SK-N-SH (cell line): ENCODE results near the gene CENATAC. TPM values are rescaled to one million over a fixed set of nuclear protein-coding genes. Genes with fewer than 3 reads are reported as not detected.
A peak's percentile ranks its signal among the peaks of the same experiment; 100 is the strongest.

Experiments
- CTCF ChIA-PET: fragments of 300-600, 350-600 bp; formaldehyde crosslinking; extraction: SDS; loops from one replicate; lab custom pipeline; 2021; lab: Yijun Ruan, JAX
- POLR2A ChIA-PET: fragments of 350-600 bp; sonication (Branson Sonifier 250); formaldehyde crosslinking; extraction: SDS; loops from one replicate; lab custom pipeline; 2020; ENCODE audit warnings: antibody characterized with exemption, inconsistent platforms; lab: Yijun Ruan, JAX
- DNase-seq: peaks from one replicate; pipeline ENCODE4 v3.0.0; 2012
- H2AFZ ChIP-seq: fragments of 200-600 bp; sonication (generic); 2 replicates; pipeline ENCODE4 v1.8.1; 2016; ENCODE audit warnings: antibody characterized with exemption, mild to moderate bottlenecking, low read depth
- H3F3A ChIP-seq: fragments of 200-600 bp; sonication (generic); replicated peaks from 2 replicates; pipeline ENCODE3; 2016; ENCODE audit warnings: antibody characterized with exemption, mild to moderate bottlenecking; ENCODE audit not compliant: insufficient read depth
- H3K27ac ChIP-seq, 2 experiments: fragments of 200-500 bp in 1 of 2; fragments of 200-600 bp in 1 of 2; sonication (Bioruptor generic) in 1 of 2; sonication (generic), shearing (Covaris generic) in 1 of 2; 2 replicates each; pipeline versions ENCODE4 v1.5.1 to v1.6.1; 2014 to 2016; ENCODE audit warnings: low read depth in 2 of 2, inconsistent platforms in 1 of 2, low read length in 1 of 2, mild to moderate bottlenecking in 1 of 2, mixed read lengths in 1 of 2
- H3K27me3 ChIP-seq: fragments of 200-600 bp; sonication (generic), shearing (Covaris generic); 2 replicates; pipeline ENCODE4 v1.6.1; 2016; ENCODE audit warnings: mixed run types; ENCODE audit not compliant: insufficient read depth
- H3K36me3 ChIP-seq, 2 experiments: fragments of 200-500 bp in 1 of 2; fragments of 200-600 bp in 1 of 2; sonication (Bioruptor generic) in 1 of 2; sonication (generic) in 1 of 2; replicated peaks in 1 of 2; 2 replicates each; pipeline versions ENCODE3 to v1.5.1; 2014 to 2016; ENCODE audit warnings: low read length in 1 of 2, mild to moderate bottlenecking in 1 of 2; ENCODE audit not compliant: insufficient read depth in 2 of 2, control insufficient read depth in 1 of 2
- H3K4me1 ChIP-seq, 2 experiments: fragments of 200-500 bp in 1 of 2; fragments of 200-600 bp in 1 of 2; sonication (Bioruptor generic) in 1 of 2; sonication (generic), shearing (Covaris generic) in 1 of 2; 2 replicates each; pipeline versions ENCODE4 v1.5.1 to v1.6.1; 2014 to 2016; ENCODE audit warnings: low read depth in 1 of 2, low read length in 1 of 2, mixed run types in 1 of 2; ENCODE audit not compliant: insufficient read depth in 2 of 2, control insufficient read depth in 1 of 2
- H3K4me2 ChIP-seq: fragments of 200-600 bp; sonication (generic), shearing (Covaris generic); 2 replicates; pipeline ENCODE4 v1.6.1; 2017; ENCODE audit warnings: mixed run types
- H3K4me3 ChIP-seq, 2 experiments: fragments of 200-500 bp in 1 of 2; fragments of 200-600 bp in 1 of 2; sonication (Bioruptor generic) in 1 of 2; sonication (generic), shearing (Covaris generic) in 1 of 2; 2 replicates each; pipeline versions ENCODE4 v1.5.1 to v1.8.1; 2014 to 2016; ENCODE audit warnings: low read depth in 2 of 2, inconsistent platforms in 1 of 2, low read length in 1 of 2, mild to moderate bottlenecking in 1 of 2, mixed read lengths in 1 of 2, moderate library complexity in 1 of 2
- H3K79me2 ChIP-seq: fragments of 200-600 bp; sonication (generic); 2 replicates; pipeline ENCODE4 v1.8.1; 2017; ENCODE audit warnings: mild to moderate bottlenecking; ENCODE audit not compliant: insufficient read depth
- H3K9ac ChIP-seq: fragments of 200-600 bp; sonication (generic); 2 replicates; pipeline ENCODE4 v1.6.1; 2017; ENCODE audit warnings: mixed run types
- H3K9me2 ChIP-seq: fragments of 200-600 bp; sonication (generic); 2 replicates; pipeline ENCODE4 v1.6.1; 2017; ENCODE audit warnings: mixed run types
- H3K9me3 ChIP-seq: fragments of 200-600 bp; sonication (generic); 2 replicates; pipeline ENCODE4 v1.6.1; 2017; ENCODE audit warnings: mixed run types, mild to moderate bottlenecking, moderate library complexity
- H4K20me1 ChIP-seq: fragments of 200-600 bp; sonication (generic); 2 replicates; pipeline ENCODE4 v1.6.1; 2017; ENCODE audit warnings: mild to moderate bottlenecking, mixed run types; ENCODE audit not compliant: insufficient read depth
- ELF1 ChIP-seq: IDR thresholded peaks from 2 replicates; pipeline ENCODE4 v1.4.0; 2012
- EZH2phosphoT487 ChIP-seq: fragments of 200-600 bp; sonication (generic); IDR thresholded peaks from 2 replicates; pipeline ENCODE4 v1.6.1; 2017; ENCODE audit warnings: low read depth, mixed run types, mild to moderate bottlenecking, antibody characterized with exemption, moderate library complexity, borderline replicate concordance
- FOXJ3 ChIP-seq: sonication (generic); formaldehyde crosslinking; IDR thresholded peaks from 2 replicates; pipeline ENCODE4 v1.5.1; 2020; ENCODE audit warnings: mild to moderate bottlenecking, missing genetic modification reagents
- GATA2 ChIP-seq: sonication (generic); formaldehyde crosslinking; IDR thresholded peaks from 2 replicates; pipeline ENCODE4 v1.5.0; 2020; ENCODE audit warnings: mild to moderate bottlenecking, missing genetic modification reagents
- IRF3 ChIP-seq: fragments of 150-350 bp; IDR thresholded peaks from 2 replicates; pipeline ENCODE4 v1.6.1; 2016; ENCODE audit warnings: mild to moderate bottlenecking, low read depth, low read length
- MAX ChIP-seq: IDR thresholded peaks from 2 replicates; pipeline ENCODE4 v1.4.0; 2012; ENCODE audit warnings: low read depth
- MXI1 ChIP-seq: IDR thresholded peaks from 2 replicates; pipeline ENCODE4 v1.6.1; 2012; ENCODE audit warnings: mild to moderate bottlenecking, low read depth, low read length, improper control_type of control experiment
- NFIC ChIP-seq: IDR thresholded peaks from 2 replicates; pipeline ENCODE4 v1.4.0; 2012; ENCODE audit warnings: borderline replicate concordance
- NRF1 ChIP-seq: IDR thresholded peaks from 2 replicates; pipeline ENCODE4 v1.6.1; 2012; ENCODE audit warnings: low read depth, mild to moderate bottlenecking, low read length
- RCOR1 ChIP-seq: fragments of 150-350 bp; IDR thresholded peaks from 2 replicates; pipeline ENCODE4 v1.6.1; 2017; ENCODE audit warnings: antibody characterized with exemption, low read length
- REST ChIP-seq: IDR thresholded peaks from 2 replicates; pipeline ENCODE4 v1.6.1; 2012; ENCODE audit warnings: mild to moderate bottlenecking, low read depth, low read length, moderate library complexity
- RFX5 ChIP-seq: IDR thresholded peaks from 2 replicates; pipeline ENCODE4 v1.6.1; 2012; ENCODE audit warnings: mild to moderate bottlenecking, improper control_type of control experiment, low read length
- RXRA ChIP-seq: IDR thresholded peaks from 2 replicates; pipeline ENCODE4 v1.4.0; 2012; ENCODE audit warnings: low read depth, mild to moderate bottlenecking, borderline replicate concordance
- SIN3A ChIP-seq: IDR thresholded peaks from 2 replicates; pipeline ENCODE4 v1.6.1; 2012; ENCODE audit warnings: low read depth, mild to moderate bottlenecking, low read length, moderate library complexity, borderline replicate concordance
- TAF1 ChIP-seq: IDR thresholded peaks from 2 replicates; pipeline ENCODE4 v1.6.1; 2012; ENCODE audit warnings: low read depth, mild to moderate bottlenecking, low read length, moderate library complexity, borderline replicate concordance
- USF1 ChIP-seq: IDR thresholded peaks from 2 replicates; pipeline ENCODE4 v1.4.0; 2012; ENCODE audit warnings: low read depth, borderline replicate concordance
- YY1 ChIP-seq: IDR thresholded peaks from 2 replicates; pipeline ENCODE4 v1.4.0; 2012; ENCODE audit warnings: low read depth, mild to moderate bottlenecking
- WGBS: methylation state at CpG from one replicate; pipeline ENCODE4 v1.1.6; 2017; ENCODE audit warnings: low lambda C conversion rate; 5-methylcytosine and 5-hydroxymethylcytosine counted together
- polyA plus RNA-seq, 3 experiments: library from polyadenylated mRNA; depleted of rRNA; stranded (reverse); fragments of >200 nt; gene quantifications; 2 replicates each; pipeline ENCODE4 v1.2.3, GENCODE V29; 2012
- TF ChIP-seq, protein P1 (sequence below): IDR thresholded peaks from 2 replicates; pipeline ENCODE4; 2012

Gene CENATAC
- polyA plus RNA-seq, 1 of the 3 experiments (the other 2 are of a cell fraction): 16.0 TPM

DNA sequence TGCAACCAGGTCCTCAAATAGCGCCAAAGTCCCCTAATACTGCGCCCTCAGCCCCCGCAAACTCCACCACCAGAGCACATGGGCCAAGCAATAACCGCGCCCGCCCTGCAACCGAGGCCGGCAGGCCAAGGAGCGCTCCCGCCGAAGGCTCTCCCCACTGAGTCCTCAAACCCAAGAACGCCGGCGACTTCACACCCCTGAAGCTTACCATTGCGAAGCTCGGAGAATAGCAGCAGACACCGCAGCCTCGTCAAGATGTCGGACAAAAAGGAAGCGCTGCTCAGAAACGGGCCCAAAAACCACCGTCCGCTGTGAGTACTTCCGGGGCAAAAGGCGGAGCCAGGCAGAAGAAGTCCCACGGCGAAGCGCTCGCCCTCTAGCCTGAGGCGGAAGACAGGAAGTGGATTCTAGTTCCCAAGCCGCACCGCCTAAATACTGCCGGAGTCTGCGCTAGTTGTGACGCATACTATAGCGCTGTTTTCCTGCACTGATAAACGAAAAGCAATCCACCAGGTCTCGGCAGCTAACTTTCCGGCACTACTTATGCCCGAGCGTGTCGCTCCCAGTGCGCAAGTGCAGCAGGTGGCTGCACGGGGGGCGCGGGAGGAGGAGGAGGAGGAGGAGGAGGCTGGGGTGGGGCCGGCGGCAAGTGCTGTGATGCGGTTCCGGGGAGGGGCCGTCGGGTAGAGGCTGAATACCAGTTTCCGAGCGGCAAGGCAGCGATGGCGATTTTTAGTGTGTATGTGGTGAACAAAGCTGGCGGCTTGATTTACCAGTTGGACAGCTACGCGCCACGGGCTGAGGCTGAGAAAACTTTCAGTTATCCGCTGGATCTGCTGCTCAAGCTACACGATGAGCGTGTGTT is 20.4 kb downstream of the CENATAC start, which contains the start of the genes RPS25 and TRAPPC4 (continued):
- peak; percentile 71 for TF ChIP-seq NRF1
- TF ChIP-seq TAF1: peak; percentile 96
- TF ChIP-seq USF1: no peak
- TF ChIP-seq REST: peak; percentile 42; the same call in 1 of the 2 replicates
- 0 out of 2 replicates have a peak, but pooled peaks have one; percentile 30 for TF ChIP-seq RCOR1
- TF ChIP-seq MAX: peak; percentile 92
- TF ChIP-seq YY1: peak; percentile 89

- Histone ChIP-seq H3K27ac (no peak overlapping the region), H3K4me3 (peak overlapping the region; percentile 69 to 97), H3K9ac (peak overlapping the region; percentile 95; the same call in 1 of the 2 replicates), H4K20me1 (peaks cover 16% of the 10 kb centered on the region), H3F3A (peaks cover 32% of the 10 kb centered on the region), H3K4me2 (peak overlapping the region; percentile 91), H3K9me2 (no peaks in the 10 kb centered on the region), H3K9me3 (no peaks in the 10 kb centered on the region), H3K79me2 (peaks cover 72% of the 10 kb centered on the region), H3K36me3 (peaks cover 48 to 49% of the 10 kb centered on the region in 2 experiments), H2AFZ (no peak overlapping the region), H3K4me1 (peaks cover 15 to 29% of the 10 kb centered on the region in 2 experiments), H3K27me3 (no peaks in the 10 kb centered on the region)
- WGBS: 4% methylated on average over 2 of the region's 2 CpGs
- ChIA-PET POLR2A (interaction anchor here (1.8 to 2.3 kb wide), 2 partner anchors 36 to 48 kb away, joined by 9 to 13 read pairs; partner anchors contain the start of genes HYOU1 and VPS11), CTCF (interaction anchor here (0.9 to 4.2 kb wide), 2 partner anchors 9 to 80 kb away, joined by 3 to 16 read pairs; partner anchors contain the start of gene SLC37A4)
- no peak for DNase-seq
- no peak for TF ChIP-seq MAX
- TF ChIP-seq ELF1: no peak
- no peak for TF ChIP-seq IRF3
- TF ChIP-seq, protein P1, sequence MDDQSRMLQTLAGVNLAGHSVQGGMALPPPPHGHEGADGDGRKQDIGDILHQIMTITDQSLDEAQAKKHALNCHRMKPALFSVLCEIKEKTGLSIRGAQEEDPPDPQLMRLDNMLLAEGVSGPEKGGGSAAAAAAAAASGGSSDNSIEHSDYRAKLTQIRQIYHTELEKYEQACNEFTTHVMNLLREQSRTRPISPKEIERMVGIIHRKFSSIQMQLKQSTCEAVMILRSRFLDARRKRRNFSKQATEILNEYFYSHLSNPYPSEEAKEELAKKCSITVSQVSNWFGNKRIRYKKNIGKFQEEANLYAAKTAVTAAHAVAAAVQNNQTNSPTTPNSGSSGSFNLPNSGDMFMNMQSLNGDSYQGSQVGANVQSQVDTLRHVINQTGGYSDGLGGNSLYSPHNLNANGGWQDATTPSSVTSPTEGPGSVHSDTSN: no peak
- no peak for TF ChIP-seq FOXJ3 (CRISPR knock-in tag)
- TF ChIP-seq NFIC: no peak
- no peak for TF ChIP-seq GATA2 (CRISPR knock-in tag)
- no peak for TF ChIP-seq MXI1
- no peak for TF ChIP-seq USF1
- no peak for TF ChIP-seq SIN3A
- TF ChIP-seq TAF1: no peak
- TF ChIP-seq RFX5: no peak
- no peak for TF ChIP-seq RXRA
- no peak for TF ChIP-seq NRF1
- no peak for TF ChIP-seq EZH2phosphoT487
Observed at GRCh38 chr11:119019996-119020395, 22.1 kb downstream of the CENATAC start.
